ENCODE data around the gene ASPG.

ASPG gene

GRCh38 chr14:104085032-104085888 is at the start of gene ASPG:
ASPG (plus strand) TSS chr14:104085700; CDS start chr14:104085771, 71 bp downstream.
- DNase-seq = no peak

- DNase-seq = no peak
Observed at GRCh38 chr14:104036212-104036611, 49.3 kb upstream of the ASPG start.

GRCh38 chr14:104037074-104037473 is 48.4 kb upstream of the ASPG start:
- DNase-seq = no peak

DNA sequence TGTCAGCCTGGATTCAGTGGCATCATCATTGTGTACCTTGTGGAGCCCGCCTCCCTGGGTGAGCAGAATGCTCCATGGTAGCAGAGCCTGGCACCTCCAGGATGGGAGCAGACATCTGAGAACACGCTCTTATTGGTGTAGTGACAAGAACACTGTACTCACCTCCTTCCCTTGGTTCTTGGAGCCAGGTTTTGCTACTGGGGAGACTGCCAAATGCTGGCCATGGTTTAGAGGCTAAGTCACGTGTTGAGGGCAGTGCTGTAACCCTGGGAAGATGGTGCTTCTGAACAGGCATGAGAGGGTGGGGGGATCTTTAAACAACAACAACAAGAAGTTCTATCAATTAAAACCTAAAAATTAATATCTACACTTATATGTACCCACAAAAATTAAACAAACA is 47.6 kb upstream of the ASPG start:
- no peak for DNase-seq

DNA sequence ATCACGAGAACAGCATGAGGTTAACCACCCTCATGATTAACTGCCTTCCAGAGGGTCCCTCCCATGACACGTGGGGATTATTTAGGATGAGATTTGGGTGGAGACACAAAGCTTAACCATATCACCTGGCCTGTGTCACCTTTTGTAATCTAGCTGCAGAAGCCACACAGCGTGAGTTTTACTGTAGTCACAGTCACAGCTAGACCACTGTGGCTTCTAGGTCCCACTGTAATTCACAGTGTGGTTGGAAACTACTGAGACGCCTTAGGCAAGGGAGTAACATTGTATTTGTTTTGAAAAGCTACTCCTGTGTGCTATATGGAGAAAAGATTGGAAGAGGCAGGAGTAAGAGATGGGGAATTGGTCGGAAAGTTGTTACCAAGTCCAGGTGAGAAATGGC is 46.3 kb upstream of the ASPG start:
- DNase-seq = no peak

DNA sequence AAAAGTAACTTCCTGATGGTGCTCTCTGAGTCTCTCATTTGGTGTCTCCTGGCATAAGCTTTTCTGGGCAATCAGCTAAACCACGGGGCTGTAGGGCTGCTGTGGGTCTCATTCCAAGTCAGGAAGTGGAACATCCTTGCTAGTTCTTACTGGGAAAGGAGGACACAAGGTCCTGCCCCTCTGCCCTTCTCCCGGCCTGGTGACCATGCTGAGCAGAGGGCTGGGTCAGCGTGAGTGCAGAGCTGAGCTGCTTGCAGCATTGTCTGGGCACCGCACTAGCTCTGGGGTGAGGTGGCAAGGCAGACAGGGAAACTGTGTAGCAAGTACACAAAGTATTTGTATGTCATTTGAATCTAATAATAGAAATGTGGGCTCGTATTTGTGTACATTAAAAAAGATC is 45.0 kb upstream of the ASPG start:
- no peak for DNase-seq

DNA sequence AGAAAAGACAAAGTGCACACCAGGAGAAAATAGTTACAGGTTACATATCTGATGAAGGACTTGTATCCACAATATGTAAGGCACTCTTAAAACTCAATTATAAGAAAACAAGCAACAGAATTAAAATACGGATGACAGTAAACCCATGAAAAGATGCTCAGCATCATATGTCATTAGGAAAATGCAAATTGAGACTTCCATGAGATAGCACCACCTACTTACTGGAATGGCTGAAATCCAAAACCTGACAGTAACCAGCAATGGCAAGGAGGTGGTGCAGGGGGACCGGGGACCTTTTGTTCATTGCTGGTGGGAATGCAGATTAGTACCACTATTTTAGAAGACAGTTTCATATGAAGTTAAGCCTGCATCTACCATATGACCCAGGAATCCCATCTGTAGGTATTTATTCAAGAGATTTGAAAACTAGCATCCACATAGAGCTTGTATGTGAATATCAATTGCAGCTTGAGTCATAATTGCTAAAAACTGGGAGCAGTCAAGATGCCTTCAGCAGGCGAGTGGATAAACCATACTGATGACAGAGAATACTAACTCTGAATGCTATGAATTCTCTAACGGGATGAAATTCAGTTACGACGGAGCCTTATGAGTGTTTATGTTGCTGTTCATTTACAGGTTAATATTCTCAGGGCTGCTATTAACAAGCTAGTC is 43.9 kb upstream of the ASPG start:
- DNase-seq = no peak

DNA sequence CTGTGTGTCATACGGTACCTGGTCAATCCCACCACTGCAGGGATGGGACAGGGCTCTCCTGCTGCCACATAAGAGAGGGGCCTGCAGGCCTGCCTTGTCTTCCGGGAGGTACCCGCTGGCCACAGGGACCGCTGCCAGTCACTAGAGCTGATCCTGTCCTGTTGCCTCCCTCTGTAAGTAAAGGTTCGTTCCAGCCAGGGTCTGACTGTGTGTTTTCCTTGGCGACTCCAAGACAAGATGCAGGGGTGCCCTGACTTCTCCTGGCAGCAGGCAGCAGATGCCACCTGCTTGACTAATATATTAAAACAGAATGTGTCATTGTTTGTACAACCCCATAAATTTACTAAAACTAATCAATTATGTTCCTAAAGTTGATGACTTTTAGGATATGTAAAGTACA is 41.5 kb upstream of the ASPG start:
- no peak for DNase-seq

- no peak for DNase-seq
Observed at GRCh38 chr14:104047761-104048160, 37.7 kb upstream of the ASPG start.

- DNase-seq = no peak
Observed at GRCh38 chr14:104048758-104049507, 36.6 kb upstream of the ASPG start.

DNA sequence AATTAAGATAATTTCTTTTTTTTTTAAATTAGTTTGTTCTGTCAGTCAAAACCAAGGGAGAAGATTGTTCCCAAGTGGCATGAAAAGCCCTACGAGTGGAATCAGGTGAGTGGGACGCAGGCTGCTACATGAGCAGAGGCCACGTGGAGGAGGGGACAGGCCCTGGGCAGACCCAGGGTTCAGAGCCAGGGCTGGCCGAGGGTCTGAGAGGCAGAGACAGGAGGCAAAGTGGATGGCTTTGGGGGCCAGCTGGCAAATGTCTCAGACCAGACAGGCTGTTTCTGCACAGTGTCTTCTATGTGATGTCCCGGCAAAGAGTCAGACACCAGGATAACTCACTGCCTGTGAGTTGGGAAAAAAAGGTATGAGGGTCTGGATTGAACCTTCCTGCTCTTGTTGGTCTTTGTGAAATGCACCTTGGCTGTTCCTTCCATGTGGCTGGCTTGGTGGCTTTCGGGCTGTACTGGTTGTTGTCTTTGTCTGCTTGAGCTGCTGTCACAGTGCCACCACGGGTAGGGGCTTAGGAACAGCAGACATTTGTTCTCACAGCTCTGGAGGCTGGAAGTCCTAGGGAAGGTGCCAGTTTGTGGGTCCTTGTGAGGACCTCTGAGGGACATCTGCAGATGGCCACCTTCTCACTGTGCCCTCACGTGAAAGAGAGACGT is 35.8 kb upstream of the ASPG start:
- DNase-seq = no peak

DNA sequence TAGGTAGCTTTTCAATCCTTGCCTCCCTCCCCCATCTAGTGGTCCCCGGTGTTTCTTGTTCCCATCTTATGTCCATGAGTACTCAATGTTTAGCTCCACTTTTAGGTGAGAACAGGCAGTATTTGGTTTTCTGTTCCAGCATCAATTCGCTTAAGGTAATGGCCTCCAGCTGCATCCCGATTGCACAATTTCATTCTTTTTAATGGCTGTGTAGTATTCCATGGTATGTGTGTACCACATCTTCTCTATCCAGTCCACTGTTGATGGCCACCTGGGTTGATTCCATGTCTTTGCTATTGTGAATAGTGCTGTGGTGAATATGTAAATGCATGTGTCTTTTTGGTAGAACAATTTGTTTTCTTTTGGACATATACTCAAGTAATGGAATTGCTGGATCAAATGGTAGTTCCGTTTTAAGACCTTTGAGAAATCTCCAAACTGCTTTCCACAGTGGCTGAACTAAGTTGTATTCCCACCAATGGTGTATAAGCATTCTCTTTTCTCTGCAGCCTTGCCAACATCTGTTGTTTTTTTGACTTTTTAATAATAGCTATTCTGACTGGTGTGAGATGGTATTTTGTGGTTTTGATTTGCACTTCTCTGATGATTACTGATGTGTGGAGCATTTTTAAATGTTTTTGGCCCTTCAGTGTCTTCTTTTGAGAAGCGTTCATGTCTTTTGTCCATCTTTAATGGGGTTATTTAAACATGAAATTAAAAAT is 34.2 kb upstream of the ASPG start:
- no peak for DNase-seq

- no peak for DNase-seq
Observed at GRCh38 chr14:104054222-104054905, 31.1 kb upstream of the ASPG start.

- no peak for DNase-seq
Observed at GRCh38 chr14:104062281-104062680, 23.2 kb upstream of the ASPG start.

GRCh38 chr14:104064003-104064402 is 21.5 kb upstream of the ASPG start:
- no peak for DNase-seq

DNA sequence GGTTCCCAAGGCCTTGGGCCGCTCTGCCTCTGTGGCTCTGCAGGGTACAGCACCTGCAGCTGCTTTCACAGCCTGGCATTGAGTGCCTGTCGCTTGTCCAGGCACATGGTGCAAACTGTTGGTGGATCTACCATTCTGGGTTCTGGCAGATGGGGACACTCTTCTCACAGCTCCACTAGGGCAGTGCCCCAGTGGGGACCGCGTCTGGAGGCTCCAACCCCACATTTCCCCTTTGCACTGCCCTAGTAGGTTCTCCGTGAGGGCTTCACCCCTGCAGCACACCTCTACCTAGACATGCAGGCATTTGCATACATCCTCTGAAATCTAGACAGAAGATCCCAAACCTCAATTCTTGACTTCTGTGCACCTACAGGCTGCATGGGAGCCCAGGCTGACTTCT is 19.2 kb upstream of the ASPG start:
- no peak for DNase-seq

GRCh38 chr14:104066719-104067295 is 18.7 kb upstream of the ASPG start:
- DNase-seq = no peak

DNA sequence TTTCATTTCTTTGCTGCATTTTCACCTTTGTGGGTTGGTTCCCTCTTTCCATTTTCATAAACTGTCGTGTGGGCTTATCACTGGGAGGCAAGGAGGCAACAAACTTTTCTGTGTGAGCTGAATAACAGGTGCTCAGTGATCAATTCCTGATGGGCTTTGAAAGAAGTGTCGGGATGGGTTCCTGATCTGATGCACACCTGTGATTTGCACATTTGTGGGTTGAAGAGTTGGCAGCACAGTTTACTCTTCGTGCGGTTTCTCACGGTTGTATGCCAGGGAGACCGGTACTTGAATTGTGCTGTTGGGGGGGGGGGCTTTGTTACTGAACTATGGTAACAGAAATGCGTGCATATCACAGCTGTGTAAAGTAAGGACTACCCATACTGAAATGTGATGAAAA is 16.0 kb upstream of the ASPG start:
- DNase-seq = no peak

DNA sequence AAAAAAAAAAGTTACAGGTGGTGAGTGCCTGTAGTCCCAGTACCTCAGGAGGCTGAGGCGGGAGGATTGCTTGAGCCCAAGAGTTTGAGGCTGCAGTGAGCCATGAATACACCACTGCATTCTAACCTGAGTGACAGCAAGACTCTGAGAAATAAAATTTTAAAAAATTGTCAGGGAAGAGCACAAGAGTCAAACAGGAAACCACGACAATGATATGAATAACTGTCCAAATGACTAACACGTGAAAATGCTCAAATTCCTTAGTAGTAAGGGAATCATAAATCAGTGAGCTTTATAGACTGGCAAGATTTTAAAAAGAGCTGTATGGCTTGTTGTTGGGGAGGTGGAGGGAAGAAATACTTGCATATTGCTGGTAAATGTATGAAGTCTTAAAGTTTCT is 12.9 kb upstream of the ASPG start:
- no peak for DNase-seq

- DNase-seq = no peak
Observed at GRCh38 chr14:104073764-104074163, 11.7 kb upstream of the ASPG start.

- DNase-seq = no peak
Observed at GRCh38 chr14:104075530-104076151, 9.9 kb upstream of the ASPG start.

All from right hindlimb (tissue), 1 donor.